HL-60/S4 treated with retinoic acid at 250 ng/mL for 4 days and 3 days (cell line): ENCODE results near the gene YWHAQ.

Experiments
- in situ Hi-C: fragments of 300-500 bp; cut with MboI; formaldehyde crosslinking; loops from 2 replicates; pipeline ENCODE4 v1.7.0; 2022; ENCODE audit warnings: low sequenced_read_pairs

YWHAQ gene

GRCh38 chr2:9655441-9656269 is 24.9 kb upstream of the YWHAQ start:
- in situ Hi-C loops: no loop called here

- in situ Hi-C loops: no loop called here
Observed at GRCh38 chr2:9654452-9655100, 23.8 kb upstream of the YWHAQ start.

- in situ Hi-C loops: no loop called here
Observed at GRCh38 chr2:9653485-9654271, 22.9 kb upstream of the YWHAQ start.

- in situ Hi-C loops: no loop called here
Observed at GRCh38 chr2:9652898-9653479, 22.2 kb upstream of the YWHAQ start.

- in situ Hi-C loops: no loop called here
Observed at GRCh38 chr2:9652267-9652666, 21.5 kb upstream of the YWHAQ start.

GRCh38 chr2:9650119-9650821 is 19.5 kb upstream of the YWHAQ start:
- in situ Hi-C loops: no loop called here

- in situ Hi-C loops: no loop called here
Observed at GRCh38 chr2:9649261-9649660, 18.5 kb upstream of the YWHAQ start.

GRCh38 chr2:9648821-9649220 is 18.0 kb upstream of the YWHAQ start:
- in situ Hi-C loops: no loop called here

- in situ Hi-C loops: no loop called here
Observed at GRCh38 chr2:9647884-9648283, 17.1 kb upstream of the YWHAQ start.

- in situ Hi-C loops: no loop called here
Observed at GRCh38 chr2:9646196-9647030, 15.6 kb upstream of the YWHAQ start.

GRCh38 chr2:9644603-9645002 is 13.8 kb upstream of the YWHAQ start:
- in situ Hi-C loops: no loop called here

- in situ Hi-C loops: no loop called here
Observed at GRCh38 chr2:9644021-9644420, 13.2 kb upstream of the YWHAQ start.

- in situ Hi-C loops: no loop called here
Observed at GRCh38 chr2:9641641-9642040, 10.8 kb upstream of the YWHAQ start.

- in situ Hi-C loops: no loop called here
Observed at GRCh38 chr2:9640403-9641104, 9.8 kb upstream of the YWHAQ start.

- in situ Hi-C loops: no loop called here
Observed at GRCh38 chr2:9639740-9640343, 9.0 kb upstream of the YWHAQ start.

- in situ Hi-C loops: no loop called here
Observed at GRCh38 chr2:9639000-9639602, 8.3 kb upstream of the YWHAQ start.

GRCh38 chr2:9638532-9638931 is 7.7 kb upstream of the YWHAQ start:
- in situ Hi-C loops: no loop called here

GRCh38 chr2:9637330-9637729 is 6.5 kb upstream of the YWHAQ start:
- in situ Hi-C loops: no loop called here
